HUES6 (cell line): Measurements from ENCODE around the gene SOHLH1.
A peak's percentile ranks its signal among the peaks of the same experiment; 100 is the strongest.

Experiments used
- H3K27ac ChIP-seq: 2 replicates; pipeline ENCODE4 v1.7.0; 2013; ENCODE audit warnings: low read depth, mild to moderate bottlenecking, low read length, inconsistent platforms
- H3K27me3 ChIP-seq: 2 replicates; pipeline ENCODE4 v1.6.1; 2013; ENCODE audit warnings: low read length; ENCODE audit not compliant: control insufficient read depth, insufficient read depth
- H3K36me3 ChIP-seq: 2 replicates; pipeline ENCODE4 v1.6.1; 2013; ENCODE audit warnings: low read length; ENCODE audit not compliant: control insufficient read depth, insufficient read depth
- H3K4me1 ChIP-seq: 2 replicates; pipeline ENCODE4 v1.6.1; 2013; ENCODE audit warnings: low read length; ENCODE audit not compliant: control insufficient read depth, insufficient read depth
- H3K4me3 ChIP-seq: 2 replicates; pipeline ENCODE4 v1.5.1; 2013; ENCODE audit warnings: low read depth, low read length
- H3K9ac ChIP-seq: one replicate; pipeline ENCODE4 v1.6.1; 2013; ENCODE audit warnings: mild to moderate bottlenecking, low read length
- H3K9me3 ChIP-seq: 2 replicates; pipeline ENCODE4 v1.6.1; 2013; ENCODE audit warnings: low read depth, low read length; ENCODE audit not compliant: control insufficient read depth, insufficient read depth

SOHLH1 gene

DNA sequence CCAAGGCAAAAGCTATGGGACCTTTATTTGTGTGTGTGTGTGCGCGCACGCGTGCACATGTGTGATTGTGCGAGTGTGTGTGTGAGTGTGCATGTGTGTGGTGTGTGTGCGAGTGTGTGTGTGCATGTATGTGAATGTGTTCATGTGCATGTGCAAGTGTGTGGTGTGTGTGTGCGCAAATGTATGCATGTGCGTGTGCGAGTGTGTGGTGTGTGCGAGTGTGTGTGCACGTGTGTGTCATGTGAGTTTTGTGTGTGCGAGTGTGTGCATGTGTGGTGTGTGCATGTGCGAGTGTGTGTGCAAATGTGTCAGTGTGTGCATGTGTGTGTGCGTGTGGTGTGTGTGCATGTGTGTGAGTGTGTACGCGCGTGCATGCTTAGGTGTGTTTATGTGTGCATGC, 48.9 kb downstream of the SOHLH1 start:
- peaks cover 86% of the 10 kb centered on the region for H3K9me3 ChIP-seq
- no peak overlapping the region for H3K9ac ChIP-seq
- H3K4me1 ChIP-seq, result no peaks in the 10 kb centered on the region
- no peak overlapping the region for H3K27ac ChIP-seq
- H3K36me3 ChIP-seq, result no peaks in the 10 kb centered on the region
- no peaks in the 10 kb centered on the region for H3K27me3 ChIP-seq
- peak overlapping the region; percentile 6; the same call in 1 of the 2 replicates for H3K4me3 ChIP-seq

GRCh38 chr9:135649508-135649907, 49.8 kb downstream of the SOHLH1 start:
- peaks cover 86% of the 10 kb centered on the region for H3K9me3 ChIP-seq
- H3K27me3 ChIP-seq, result no peaks in the 10 kb centered on the region
- H3K4me3 ChIP-seq, result peak overlapping the region; percentile 12; the same call in 1 of the 2 replicates
- H3K4me1 ChIP-seq, result no peaks in the 10 kb centered on the region
- no peak overlapping the region for H3K9ac ChIP-seq
- no peaks in the 10 kb centered on the region for H3K36me3 ChIP-seq
- H3K27ac ChIP-seq, result no peak overlapping the region

DNA sequence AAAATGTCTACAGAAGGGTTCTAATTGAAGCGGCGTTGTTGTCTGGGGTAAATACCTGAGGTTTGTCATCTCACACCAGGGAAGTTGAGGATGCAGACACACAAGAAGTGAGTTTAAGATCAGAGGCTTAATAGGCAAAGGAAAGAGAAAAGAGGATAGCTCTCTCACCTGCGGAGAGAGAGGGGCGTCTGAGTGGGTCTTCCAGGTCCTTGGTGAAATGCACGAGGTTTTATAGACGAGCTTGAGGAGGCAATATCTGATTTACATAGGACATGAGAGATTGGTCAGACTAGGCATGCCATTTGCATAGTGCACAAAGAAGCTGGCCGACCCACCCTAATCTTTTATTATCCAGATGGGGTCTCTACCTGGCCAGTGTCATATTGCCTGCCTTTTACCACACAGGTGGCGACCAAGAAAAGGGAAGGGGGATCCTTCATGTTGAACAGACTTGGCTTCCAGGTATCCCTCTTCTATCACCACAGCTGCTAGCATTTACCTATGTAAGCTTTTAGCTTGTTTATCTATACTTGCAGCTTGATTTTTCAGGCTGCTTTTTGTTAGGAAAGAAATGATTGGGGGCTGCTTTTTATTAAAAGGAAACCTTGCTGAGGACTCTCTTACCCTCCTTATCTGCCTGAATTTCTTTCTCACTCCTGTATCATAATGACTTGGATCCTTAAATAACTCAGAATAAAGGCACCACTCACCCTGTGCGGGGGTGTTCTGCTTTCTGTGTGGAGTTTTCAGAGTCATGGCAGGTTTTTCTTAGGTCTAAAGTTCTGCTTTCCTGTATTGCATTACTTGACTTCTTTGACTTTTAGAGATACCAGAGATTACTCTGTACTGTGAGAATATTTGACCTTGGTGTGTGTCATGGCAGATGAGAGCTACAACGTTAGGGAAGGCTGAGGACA, 50.5 kb downstream of the SOHLH1 start:
- Histone ChIP-seq H3K4me1 (no peaks in the 10 kb centered on the region), H3K36me3 (no peaks in the 10 kb centered on the region), H3K9ac (no peak overlapping the region), H3K27me3 (no peaks in the 10 kb centered on the region), H3K4me3 (peak overlapping the region; percentile 12; the same call in 1 of the 2 replicates), H3K9me3 (peaks cover 87% of the 10 kb centered on the region), H3K27ac (no peak overlapping the region)

DNA sequence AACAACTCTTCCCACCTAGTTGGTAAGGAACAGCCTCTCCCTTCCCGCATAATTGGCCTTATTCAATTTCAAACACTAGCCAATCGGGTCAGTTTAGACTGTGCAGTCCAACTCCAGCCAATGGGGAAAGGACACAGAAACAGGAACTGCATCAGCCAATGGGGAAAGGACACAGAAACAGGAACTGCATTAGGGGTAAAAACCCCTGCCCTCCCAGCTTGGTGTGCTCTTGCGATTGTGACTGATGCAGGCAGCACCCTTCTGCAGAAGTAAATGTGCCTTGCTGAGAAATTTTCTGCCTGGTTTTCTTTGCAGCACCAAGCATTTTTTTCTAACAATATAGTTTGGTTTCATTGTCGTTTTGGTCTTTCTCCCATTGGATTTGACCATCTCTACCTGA, 51.4 kb downstream of the SOHLH1 start:
- Histone ChIP-seq H3K9me3 (peaks cover 89% of the 10 kb centered on the region), H3K27ac (no peak overlapping the region), H3K9ac (no peak overlapping the region), H3K4me3 (0 out of 2 replicates have a peak overlapping the region, but pooled peaks have one; percentile 13), H3K27me3 (no peaks in the 10 kb centered on the region), H3K4me1 (no peaks in the 10 kb centered on the region), H3K36me3 (no peaks in the 10 kb centered on the region)

DNA sequence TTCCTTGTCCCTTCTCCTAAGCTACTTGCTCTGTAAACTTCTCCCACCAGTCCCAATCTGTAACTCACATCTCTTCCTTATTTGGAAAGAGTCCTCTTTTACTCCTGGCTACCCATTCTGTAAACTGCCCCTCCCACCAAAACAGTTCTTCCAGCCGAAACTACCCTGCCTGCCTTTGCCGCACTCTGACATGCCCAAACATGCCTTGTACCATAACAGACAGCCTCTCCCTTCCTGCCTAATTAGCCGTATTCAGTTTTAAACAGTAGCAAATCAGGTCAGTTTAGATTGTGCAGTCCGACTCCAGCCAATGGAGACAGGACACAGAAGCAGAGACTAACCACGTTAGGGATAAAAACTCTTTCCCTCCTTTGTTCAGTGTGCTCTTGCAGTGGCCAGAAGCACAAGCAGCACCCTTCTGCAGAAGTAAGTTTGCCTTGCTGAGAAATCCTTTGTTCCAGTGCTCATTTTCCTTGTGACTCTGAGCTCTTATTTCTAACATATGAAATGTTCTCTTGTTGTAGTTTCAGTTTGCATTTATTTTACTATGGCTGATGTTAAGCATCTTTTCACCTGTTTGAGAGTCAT, 54.6 kb downstream of the SOHLH1 start:
- no peak overlapping the region for H3K9ac ChIP-seq
- no peak overlapping the region for H3K4me3 ChIP-seq
- no peak overlapping the region for H3K27ac ChIP-seq
- no peaks in the 10 kb centered on the region for H3K4me1 ChIP-seq
- no peaks in the 10 kb centered on the region for H3K27me3 ChIP-seq
- no peaks in the 10 kb centered on the region for H3K36me3 ChIP-seq
- peaks cover 81% of the 10 kb centered on the region for H3K9me3 ChIP-seq
